Stimulated activated CD8-positive, alpha-beta memory T cell treated with anti-CD3 and anti-CD28 coated beads, Interleukin-12 subunit alpha, Interleukin-12 subunit beta, amount 100 ng/mL, for 24 hours (primary cell): ENCODE data around the gene CRIP3.

Source experiments
- DNase-seq: peaks from one replicate; pipeline ENCODE4 v3.0.0-alpha.2; 2020; ENCODE audit errors: extremely low read depth

Gene CRIP3

DNA sequence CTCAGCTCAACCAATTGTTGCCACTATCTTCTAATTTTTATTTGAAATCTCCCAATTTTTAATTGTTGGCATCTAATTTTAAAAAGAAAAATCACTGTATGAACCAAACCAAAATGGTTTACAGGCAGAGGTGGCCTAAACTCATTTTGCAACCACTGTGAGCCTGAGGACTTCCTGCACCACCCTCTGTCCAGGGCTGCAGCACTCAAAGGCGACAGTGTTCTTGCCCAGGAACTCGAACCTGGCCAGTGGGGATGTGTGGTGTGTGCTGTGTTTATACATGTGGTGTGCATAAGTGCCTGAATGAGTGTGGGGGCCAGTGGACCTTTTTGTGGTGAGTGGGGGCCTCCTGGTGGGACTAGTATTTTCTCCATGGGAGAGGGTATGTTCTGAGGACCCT lies 34.9 kb downstream of the CRIP3 start:
- DNase-seq = no peak

DNA sequence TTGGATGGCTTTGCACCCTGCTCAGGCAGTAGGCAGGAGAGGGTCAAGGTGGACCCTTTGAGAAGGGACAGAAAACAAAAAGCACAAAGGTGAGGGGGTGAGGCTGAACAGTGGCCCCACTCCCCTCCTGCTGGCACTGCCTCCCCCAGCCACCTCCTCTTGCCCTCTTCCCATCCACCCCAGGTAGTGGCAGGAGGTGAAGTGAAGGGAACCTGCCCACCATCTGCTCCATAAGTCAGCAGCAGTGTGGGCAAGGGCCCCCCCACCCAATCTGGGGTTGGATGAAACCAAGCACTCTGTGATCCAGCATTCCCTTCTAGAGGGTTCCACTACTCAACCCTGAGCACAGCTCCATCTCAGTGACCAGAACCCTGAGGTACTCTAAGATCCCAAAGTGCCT lies 36.7 kb downstream of the CRIP3 start:
- DNase-seq = no peak

DNA sequence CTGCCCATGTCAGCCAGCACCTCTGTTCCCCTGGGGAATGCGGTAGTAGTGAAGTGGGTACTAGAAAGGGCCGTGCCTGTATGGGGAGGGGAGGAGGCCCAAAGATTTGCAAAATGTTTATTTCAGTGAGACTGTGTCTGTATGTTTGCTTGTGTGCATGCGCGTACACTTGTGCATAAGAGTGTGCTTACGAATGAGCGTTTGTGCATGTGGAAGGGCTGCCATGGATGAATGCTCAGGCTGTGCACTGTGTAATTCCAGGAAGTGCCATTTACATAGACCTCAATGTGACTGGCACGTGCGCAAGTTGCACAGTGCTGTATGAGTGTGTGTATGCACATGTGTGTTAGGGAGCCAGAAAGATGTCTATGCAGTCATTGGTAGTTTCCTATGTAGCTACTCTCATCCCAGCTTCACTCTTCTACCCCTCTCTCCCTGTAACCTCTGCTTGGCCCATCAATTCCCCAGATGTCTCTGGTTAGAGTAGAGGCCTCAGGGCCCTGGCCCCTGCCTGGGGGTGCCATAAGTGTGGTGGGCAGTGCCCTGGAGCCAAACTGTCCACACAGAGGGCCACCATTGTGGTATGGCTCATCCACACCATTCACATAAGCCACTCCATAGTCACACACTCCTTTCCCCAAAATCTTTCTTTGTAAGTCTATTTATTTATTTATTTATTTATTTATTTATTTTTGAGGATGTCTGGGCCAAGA lies 37.4 kb downstream of the CRIP3 start:
- no peak for DNase-seq

DNA sequence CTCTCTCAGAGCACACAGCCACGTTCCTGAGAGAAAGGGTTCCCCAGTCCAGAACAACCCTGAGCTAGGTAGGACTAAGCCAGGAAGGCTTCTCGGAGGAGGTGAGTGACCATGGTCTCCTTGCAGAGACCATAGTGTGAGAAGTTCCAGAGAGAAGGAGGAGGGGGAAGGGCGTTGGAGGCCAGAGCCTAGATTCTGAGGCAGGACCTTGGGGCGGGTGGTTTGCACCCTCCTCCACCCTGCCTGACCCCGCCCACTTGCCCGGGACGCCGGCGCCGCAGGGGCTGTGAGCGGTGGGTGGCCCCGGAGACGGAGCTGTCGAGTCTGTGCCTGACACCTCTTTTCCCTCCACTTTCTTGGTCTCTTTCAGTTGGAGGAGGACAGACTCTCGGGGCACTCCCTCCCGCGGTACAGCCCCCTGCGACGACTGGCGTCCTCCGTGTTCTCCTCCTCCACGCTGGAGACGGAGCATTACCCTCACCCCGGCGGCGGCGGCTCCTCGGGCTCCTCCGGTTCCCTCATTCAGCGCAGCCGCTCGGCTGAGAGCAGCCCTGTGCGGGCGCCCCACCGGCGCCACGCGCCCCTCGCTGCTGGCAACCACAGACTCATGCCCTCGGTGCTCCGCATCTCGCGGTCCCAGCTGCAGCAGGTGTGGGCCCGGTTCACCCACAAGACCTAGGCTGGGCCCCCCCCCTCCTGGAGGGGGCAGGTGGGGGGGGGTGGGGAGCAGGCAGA lies 39.2 kb downstream of the CRIP3 start:
- DNase-seq = no peak

DNA sequence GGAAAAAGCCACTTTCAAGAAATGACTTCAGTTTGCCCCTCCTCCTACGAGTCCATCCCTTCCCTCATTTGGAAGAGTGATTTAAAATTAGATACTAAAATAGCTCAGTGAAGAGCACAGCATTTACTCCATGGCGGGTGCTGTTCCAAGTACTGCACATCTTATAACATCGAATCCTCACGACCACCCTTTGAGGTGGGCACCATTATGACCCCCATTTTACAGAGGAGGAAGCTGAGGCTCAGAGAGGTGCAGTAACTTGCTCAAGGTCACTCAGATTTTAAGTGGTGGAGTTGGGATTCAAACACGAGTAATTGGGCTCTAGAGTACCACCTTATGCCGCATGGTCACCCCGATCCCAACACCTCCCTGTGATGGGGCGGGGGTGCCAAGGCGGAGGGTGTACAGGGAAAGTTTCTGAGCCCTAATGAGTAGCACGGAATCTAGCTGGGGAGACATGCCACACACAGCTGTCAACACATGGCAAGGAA lies 39.8 kb downstream of the CRIP3 start:
- DNase-seq = no peak

DNA sequence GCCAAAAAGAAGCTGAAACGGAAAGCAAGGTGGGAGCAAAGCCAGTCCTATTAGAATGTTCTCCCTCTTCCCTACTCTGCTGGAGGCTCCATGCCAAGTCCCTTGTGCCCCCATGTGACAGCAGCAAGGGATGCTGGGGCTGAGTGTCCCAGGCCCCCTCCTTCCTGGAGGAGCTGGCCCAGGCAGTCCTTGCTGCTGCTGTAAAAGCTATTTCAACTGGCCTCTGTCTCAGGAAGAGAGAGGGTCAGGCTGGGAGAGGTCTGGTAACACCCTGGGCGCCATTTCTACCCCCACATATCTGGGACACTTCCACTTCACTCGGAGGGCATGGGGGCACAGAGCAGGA lies 40.3 kb downstream of the CRIP3 start:
- no peak for DNase-seq

DNA sequence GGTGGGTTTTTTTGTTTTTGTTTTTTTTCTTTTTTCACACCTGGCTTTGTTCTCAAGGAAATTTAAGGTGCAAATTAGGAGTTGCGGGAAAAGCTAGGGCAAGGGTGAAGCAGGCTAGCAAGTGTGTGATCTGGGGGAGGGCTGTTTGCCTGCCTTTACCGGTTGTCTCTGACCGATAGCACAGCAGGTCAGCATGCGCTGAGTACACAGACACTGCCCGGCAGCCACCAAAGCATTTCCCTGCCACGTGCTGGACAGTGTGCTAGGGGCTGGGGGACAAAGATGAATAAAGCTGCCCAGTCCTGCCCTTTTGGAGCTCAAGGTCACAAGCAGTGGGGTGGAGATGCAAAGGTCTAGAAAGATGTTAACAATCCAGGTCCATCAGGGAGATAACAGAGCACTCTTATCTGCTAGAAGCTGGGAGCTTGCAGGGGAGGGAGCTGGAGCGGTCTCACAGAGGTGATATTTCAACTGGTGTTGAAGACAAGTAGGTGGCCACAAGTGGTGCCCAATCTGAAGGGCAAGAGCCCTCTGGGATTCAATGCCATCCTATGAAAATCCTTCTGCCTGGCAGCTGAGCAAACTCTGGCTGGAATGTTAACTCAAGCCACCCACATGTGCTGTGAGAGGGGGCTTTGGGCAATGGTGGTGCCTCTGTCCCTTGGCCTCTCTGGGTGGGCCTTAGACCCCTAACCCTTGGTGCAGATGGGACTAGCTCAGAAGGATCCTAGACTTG lies 40.8 kb downstream of the CRIP3 start:
- no peak for DNase-seq

DNA sequence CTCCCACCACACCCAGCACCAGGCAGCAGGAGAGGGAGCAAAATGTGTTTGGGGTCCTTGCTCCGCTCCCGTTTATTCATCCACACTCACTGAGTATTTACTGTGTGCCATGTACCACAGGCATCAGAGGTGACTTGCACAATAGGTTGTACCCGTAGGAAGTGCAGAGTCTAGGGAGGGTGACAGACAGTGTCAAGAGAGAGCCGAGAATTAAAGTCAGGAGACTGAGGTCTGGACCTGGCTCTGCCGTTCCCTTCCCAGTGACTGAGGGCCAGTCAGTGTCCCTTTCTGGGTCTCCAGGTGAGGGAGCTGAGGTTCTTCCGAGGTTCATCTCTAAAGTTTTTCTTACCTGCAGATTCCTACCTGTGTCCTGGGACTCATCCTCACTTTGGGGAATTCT lies 43.1 kb downstream of the CRIP3 start:
- no peak for DNase-seq

DNA sequence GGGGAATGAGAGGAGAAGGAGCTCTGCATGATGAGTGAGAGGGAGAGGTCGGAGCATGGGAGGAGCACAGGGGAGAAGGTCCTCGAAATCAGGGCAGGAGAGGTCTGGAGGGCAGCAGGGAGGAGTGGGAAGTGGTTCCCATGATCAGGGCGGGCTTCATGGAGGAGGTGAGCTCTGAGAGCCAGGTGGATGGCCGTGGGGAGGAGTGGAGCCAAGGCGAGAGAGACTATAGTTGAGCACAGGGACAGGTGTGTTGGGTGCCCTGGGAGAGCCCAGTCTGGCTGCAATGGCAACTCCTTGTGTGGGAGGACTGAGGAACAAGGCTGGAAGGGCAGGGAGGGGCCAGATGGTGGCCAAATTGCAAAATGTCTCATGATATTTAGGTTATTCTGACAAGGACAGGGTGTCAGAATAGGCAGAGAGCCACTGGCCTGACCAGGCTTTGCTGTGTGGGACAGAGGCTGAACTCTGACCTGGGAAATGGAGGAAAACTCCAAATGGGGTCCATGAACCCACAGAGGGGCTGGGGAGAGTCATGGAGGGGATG lies 44.0 kb downstream of the CRIP3 start:
- DNase-seq = no peak

DNA sequence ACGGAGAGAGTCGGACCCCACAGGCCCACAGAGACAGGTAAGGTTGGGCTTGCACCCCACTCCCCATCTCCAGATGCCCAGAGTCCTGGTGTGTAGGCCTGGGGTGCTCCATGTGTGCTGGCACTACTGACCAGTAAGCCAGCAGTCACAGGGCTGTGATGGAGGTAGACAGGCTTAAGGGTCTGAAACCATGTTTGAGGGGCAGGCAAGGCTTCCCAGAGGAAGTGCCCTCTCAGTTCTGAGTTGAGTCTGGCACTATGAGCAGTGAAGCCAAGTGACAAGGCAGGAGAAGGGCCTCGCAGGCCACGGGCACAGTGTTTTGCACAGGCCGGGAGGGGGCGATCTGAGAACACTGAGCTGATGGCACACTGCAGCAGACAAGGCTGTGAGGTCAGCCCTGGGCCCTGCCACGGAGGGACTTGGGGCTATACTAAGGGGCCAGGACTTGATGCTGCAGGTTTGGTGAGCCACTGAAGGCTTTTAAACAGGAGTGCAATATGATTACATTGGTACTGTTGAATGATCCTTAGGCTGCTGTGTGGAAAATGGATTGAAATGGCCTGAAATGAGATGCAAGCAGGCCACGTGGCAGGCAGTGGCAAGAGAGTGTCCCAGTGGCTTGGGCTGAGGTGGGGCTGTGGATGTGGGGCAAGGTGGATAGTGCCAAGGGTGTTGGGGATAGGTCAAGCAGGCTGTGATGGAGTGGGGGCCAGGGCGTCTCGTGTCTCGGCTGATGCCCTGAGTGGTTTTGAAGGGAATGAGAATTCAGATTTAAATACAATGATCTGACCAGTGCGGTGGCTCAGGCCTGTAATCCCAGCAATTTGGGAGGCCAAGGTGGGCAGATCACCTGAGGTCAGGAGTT lies 45.1 kb downstream of the CRIP3 start:
- peak; percentile 39 for DNase-seq

DNA sequence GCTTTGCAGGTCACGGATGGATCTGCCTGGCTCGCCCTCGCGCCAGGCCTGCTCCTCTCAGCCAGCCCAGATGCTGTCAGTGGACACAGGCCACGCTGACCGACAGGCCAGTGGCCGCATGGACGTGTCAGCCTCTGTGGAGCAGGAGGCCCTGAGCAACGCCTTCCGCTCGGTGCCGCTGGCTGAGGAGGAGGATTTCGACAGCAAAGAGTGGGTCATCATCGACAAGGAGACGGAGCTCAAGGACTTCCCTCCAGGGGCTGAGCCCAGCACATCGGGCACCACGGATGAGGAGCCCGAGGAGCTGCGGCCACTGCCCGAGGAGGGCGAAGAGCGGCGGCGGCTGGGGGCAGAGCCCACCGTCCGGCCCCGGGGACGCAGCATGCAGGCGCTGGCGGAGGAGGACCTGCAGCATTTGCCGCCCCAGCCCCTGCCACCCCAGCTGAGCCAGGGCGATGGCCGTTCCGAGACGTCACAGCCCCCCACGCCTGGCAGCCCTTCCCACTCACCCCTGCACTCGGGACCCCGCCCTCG lies 45.8 kb downstream of the CRIP3 start:
- DNase-seq = no peak

DNA sequence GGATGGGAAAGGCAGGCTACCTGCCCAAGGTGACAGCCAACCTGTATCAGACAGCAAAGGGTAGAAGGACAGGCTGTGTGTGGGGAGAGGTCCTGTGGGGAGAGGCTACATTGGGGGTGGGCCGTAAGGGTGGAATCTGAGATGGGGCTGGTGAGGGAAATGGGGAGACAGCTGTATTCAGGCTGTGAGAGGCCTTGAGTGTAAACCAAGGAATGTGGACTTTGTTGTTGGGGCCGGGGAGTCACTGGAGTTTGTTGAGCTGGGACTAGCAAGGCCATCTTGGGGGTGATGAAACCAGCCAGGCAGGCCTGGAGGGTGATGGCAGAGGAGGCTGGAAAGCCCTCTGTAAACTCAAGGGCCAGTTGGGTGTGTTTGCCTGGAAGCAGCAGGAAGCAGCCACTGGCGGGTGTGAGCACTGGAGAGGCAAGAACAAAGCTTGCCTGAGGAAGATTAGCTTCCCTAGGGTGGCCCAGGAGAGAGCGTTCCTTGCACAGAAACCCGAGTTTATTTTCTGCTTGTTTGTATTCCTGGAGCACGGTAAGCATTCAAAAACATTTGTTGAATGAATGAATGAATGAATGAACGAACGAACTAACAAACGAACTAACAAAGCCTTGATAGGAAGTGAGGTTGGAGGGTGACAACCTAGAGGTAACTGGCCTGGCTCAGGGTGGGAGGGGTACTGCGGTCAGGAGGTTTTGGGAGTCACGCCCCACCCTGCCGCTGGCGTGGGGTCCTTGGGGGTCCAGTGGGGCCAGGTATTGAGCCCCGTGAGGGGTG lies 46.4 kb downstream of the CRIP3 start:
- DNase-seq = no peak

DNA sequence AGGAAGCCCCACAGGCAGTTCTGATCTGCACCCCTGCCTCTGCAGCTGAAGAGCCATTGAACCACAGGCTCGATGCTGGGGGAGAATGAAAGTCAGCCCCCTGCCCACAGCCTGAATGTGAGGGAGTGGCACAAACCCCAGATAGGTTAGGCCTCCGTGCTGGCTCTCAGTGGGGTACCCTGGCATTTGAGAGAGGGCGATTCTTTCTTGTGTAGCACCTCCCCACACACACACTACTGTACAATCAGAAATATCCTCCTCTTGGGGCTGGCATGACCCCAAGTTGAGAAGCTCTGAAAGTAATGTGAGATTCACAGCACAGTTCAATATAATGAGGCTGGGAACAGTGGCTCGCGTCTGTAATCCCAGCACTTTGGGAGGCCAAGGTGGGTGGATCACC lies 47.4 kb downstream of the CRIP3 start:
- DNase-seq = no peak

DNA sequence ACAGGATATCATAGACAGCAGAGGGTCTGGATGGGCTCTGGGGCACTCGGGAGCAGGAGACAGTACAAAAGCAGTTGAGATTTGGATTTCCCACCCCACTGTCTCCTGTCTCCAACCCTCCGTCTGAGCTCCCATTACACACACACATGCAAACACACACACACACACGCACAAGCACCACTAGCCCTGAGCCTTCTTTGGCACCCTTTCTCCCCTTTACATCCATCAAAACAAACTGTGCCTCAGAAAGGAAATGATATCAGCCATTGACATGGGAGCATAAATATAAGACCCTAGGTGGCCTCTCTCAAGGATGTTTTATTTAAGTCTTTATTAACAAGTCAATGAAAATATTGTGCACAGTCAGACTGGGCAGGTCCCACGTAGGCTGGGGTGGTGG lies 47.8 kb downstream of the CRIP3 start:
- no peak for DNase-seq

DNA sequence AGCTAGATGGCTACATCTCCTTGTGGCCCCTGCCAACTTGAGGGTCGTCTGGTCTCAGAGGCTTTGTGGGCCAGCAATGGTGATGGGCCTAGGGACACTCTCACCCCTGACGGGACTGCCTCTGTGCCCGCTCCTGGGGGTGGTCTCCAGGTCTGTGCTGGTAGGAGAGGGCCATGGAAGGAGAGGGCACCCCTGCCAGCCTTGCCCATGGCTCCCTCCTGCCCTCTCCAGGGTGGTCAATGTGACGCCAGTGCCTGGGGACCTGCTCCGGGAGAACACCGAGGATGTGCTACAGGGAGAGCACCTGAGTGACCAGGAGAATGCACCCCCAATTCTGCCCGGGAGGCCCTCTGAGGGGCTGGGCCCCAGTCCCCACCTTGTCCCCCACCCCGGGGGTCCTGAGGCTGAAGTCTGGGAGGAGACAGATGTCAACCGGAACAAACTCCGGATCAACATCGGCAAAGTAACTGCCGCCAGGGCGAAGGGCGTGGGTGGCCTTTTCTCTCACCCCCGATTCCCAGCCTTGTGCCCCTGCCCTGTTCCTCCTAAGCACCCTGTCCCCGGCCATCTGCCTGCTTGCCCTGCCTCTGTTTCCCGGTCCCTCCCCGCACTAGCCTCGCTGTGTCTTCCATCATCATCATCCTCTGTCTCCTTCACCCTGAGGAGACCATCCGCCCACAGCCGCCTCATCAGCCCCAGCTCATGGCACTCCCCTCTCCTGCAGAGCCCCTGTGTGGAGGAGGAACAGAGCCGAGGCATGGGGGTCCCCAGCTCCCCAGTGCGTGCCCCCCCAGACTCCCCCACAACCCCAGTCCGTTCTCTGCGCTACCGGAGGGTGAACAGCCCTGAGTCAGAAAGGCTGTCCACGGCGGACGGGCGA lies 49.6 kb downstream of the CRIP3 start:
- DNase-seq = no peak

DNA sequence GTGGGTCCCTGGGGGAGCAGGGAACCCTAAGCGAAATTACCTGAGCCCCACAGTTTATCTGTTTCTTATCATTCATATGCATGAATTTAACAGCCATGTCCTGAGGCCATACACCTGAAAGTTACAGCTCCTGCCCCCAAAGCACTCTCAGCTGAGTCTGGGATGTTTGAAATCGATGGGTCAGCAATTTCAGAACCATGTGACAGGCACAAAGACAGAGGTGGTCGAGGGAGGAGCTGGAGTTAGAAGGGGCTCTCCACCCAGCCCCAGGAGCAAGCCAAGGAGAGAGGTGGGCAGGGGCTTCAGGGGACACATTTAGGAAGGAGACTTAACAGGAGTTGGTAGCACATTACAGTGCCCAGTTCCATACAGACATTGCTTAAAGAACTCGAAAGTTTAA lies 50.4 kb downstream of the CRIP3 start:
- no peak for DNase-seq

DNA sequence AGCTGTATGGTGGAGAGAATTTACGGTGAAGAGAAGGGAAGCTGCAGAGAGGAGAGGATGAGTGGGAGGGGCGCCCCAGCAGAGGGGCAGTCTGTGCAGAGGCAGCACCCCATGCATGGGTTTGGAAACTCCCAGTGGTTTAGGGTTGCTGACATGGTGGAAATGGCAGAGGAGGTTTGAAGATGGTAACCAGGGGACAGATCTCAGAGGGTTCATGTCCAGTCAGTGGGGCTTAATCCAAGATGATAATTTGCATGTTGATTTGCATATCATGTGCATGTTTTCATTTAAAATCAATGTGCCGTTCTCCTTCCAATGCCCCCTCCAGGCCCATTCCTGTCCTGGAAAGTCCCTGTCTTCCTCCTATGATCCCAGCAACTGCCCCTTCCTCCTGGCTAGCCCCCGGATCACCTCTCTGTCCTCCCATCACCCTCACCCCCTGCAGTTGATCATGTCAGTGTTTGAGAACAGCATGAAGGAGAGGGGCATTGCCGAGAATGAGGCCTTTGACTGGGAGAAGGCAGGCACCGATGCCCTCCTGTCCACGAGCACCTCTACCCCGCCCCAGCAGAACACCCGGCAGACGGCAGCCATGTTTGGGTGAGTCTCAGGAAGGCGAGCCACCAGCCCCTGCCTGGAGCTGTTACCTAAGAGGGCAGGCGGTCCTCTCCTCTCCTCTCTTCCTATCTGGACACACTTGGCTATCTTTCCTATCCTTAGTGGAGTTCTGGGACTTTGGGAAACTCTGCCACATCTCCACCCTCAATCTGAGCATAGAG lies 51.1 kb downstream of the CRIP3 start:
- no peak for DNase-seq

DNA sequence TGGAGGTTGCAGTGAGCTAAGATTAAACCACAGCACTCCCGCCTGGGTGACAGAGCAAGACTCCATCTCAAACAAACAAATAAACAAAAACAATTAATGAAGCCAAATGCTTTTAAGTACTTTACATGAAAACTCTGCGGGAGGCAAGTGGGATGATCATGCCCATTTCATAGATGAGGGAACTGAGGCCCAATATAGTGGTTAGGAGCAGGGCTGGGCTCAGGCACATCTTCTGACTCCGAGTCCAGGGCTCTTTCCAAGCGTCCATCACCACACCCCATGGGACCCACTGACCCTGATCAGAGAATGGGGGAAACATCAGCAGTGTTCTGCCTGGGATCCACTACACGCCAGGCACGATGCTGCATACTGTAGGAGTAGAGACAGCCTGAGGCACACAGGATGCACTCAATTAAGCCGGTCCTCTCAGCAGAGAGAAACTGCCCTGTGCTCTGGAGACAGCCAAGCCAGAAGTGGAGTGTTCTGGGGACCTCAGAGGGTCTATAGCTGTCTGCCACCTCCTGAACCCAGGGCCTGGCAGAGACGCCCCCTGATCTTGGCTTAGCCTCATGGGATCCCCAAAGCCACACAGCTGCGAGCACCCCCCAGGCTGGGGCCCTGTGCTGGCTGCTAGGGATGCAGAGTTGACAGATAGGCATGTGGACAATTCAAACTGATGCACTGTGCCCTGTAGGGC lies 51.8 kb downstream of the CRIP3 start:
- no peak for DNase-seq
